HCT116 (cell line): ENCODE results near the gene TBCD.

Source experiments
- CEBPB ChIP-seq: IDR thresholded peaks from 2 replicates; pipeline ENCODE4 v1.6.1; 2012; ENCODE audit warnings: low read depth
- POLR2A ChIP-seq: IDR thresholded peaks from 2 replicates; pipeline ENCODE4 v1.7.0; 2011; ENCODE audit warnings: borderline replicate concordance; ENCODE audit not compliant: insufficient read depth, insufficient read length; ENCODE audit errors: extremely low read depth
- TF ChIP-seq, protein P1 (sequence below), 3 experiments: fragments of 200-600 bp in 1 of 3; sonication (generic) in 1 of 3; IDR thresholded peaks in 2 of 3; conservative IDR thresholded peaks in 1 of 3; 2 replicates each; pipeline ENCODE4 v1.5.1; 2012 to 2017; ENCODE audit warnings: low read depth in 2 of 3, low read length in 2 of 3, antibody characterized with exemption in 1 of 3, borderline replicate concordance in 1 of 3, control low read depth in 1 of 3, mild to moderate bottlenecking in 1 of 3, mixed read lengths in 1 of 3, mixed run types in 1 of 3, moderate library complexity in 1 of 3; ENCODE audit not compliant: insufficient read depth in 1 of 3

DNA sequence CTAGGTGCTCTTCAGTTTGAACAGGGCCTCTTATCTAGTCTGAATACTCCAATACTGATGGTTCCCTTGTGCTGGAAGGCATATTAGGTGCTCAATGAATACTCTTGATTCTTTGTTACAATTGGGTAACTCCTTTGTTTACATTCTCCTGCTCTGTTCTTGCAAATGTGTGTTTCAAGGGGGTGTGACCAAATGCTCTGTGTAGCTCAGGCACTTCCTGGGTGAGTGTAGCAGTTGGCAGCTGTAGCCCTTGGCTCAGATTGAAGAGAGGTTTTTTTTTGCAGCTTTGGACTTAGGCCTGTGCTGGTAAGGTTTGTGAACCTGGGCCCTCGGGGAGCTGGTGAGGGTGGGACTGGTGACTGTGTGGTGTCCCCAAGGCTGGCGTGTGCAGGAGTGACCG, 20.2 kb downstream of the TBCD start:
- TF ChIP-seq, protein P1, sequence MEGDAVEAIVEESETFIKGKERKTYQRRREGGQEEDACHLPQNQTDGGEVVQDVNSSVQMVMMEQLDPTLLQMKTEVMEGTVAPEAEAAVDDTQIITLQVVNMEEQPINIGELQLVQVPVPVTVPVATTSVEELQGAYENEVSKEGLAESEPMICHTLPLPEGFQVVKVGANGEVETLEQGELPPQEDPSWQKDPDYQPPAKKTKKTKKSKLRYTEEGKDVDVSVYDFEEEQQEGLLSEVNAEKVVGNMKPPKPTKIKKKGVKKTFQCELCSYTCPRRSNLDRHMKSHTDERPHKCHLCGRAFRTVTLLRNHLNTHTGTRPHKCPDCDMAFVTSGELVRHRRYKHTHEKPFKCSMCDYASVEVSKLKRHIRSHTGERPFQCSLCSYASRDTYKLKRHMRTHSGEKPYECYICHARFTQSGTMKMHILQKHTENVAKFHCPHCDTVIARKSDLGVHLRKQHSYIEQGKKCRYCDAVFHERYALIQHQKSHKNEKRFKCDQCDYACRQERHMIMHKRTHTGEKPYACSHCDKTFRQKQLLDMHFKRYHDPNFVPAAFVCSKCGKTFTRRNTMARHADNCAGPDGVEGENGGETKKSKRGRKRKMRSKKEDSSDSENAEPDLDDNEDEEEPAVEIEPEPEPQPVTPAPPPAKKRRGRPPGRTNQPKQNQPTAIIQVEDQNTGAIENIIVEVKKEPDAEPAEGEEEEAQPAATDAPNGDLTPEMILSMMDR (IDR thresholded peaks at IDR 0.05 in 2 of 3, conservative IDR thresholded peaks at IDR 0.05 in 1 of 3; ENCODE audit: borderline replicate concordance in 1 of 3, insufficient read depth in 1 of 3, low read depth in 2 of 3, low read length in 2 of 3), result no peak
- TF ChIP-seq CEBPB (no peak), POLR2A (no peak)
